Stimulated activated CD4-positive, alpha-beta T cell treated with anti-CD3 and anti-CD28 coated beads, Interleukin-2, amount 100 ng/mL, for 24 hours (primary cell): ENCODE measurements around the gene SFI1.

Experiments
- DNase-seq, 2 donors: peaks; one replicate each; pipeline ENCODE4 v3.0.0-alpha.2; 2020

The SFI1 gene

DNA sequence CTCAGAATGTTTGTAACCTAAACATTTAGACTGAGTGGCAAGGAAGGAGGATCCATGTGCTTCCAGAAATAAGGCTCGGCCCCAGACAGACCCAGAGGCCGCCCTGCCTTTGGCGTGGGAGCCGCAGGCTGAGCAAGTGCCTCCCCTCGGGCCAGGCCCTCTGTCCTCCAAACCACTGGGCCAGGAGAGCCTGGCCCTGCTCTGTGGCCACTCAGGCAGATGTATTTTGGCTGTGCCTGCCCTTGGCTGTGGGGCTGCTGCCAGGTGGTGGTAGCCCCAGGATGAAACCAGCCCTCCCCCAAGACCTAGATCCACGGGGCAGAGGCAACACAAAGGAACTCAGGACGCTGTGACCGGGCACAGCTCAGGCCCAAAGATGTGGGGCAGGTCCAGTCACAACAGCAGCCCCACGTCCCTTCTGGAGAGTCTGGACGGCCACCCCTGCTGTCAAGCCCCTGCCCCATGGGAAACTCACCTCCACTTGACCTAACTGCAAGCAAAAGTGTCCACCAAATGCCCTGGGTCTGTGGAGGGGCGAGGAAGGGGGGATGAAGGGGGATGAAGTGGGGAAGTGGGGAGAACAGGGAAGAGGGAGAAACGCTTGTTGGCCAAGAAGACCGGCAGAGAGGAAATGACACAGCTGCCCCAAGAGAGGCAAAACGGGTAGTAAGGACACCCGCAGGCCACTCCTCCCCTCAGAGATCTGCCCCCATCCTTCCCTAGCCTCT lies 141.7 kb downstream of the SFI1 start:
- DNase-seq = peak in 1 of 2 donors; percentile 15

DNA sequence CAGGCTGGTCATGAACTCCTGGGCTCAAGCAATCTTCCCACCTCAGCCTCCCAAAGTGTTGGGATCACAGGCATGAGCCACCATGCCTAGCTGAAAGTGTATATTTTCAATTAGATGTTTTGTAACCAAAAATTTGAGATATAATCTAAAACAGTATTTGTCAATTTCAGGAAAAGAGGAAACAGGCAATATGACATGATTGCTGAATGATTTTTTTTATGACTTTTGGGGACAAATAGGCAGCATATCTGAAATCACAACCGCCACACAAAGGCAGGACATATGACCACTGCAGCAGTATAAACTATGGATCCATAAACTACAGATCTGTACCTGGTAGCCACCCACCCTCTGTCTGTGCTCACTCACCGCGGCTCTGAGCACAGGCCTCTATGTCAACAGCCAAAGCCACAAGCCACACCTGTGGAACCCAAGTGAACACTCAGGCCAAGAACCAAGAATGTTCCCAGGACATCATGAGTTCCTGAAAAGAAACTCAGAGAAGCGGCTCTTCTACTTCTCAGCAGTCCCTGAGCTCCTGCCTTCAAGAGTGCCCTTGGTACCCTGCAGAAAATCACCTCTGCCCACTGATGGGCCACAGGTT lies 143.2 kb downstream of the SFI1 start:
- no peak for DNase-seq

- peak; percentile 34 to 62 for DNase-seq
Measured at GRCh38 chr22:31646186-31647019, 150.1 kb downstream of the SFI1 start.

DNA sequence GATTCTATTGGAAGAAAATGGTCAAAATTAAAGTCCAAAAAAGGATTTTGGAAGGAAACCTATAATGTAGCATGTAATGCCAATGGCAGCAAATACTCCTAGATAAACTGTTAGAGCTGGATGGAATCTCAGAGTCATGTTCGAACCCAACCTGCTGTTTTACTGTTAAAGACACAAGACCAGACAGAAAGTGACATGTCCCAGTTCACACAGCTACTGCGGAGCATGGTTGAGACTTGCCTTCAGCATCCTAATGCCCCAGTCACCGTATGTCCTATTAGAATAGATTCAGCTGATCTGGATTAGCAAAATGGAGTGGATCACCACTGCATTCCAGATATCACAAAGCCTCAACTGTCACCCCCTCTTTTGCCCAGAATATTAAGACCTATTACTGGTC lies 150.7 kb downstream of the SFI1 start:
- no peak for DNase-seq

DNA sequence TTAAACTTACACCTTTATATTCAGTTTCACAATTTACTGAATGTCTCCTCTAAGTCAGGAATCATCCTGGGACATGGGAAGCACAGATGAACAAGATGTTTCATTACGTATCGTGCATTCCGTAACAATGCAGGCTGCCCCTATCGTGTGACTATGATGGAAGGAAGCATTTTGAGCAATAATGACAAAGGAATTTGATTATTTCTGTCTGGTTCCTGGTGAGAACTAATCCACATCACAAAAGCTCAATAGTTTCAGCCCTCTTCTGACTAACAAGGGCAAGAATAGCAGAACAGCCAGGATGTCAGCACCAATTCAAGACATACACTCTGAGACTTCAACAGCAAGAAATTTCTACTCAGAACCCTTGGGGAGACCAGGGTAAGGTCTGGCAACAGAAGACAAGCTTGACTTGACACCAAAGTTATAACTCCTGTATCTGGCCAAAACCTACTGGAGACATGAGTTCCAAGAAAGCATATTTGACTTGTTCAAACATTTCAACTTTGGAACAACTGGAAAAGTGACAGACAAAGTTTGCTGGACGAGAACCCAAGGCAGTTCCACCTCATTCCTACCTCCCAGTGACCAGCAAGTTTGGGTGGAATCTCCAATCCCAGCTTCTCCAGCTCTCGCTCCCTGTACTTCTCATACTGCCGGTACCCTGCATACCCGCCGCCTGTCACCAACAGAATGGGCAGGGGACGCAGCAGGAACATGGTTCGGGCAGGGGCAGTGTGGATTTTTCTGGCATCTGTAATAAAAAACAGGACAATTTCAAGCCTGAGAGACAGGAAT lies 151.4 kb downstream of the SFI1 start:
- no peak for DNase-seq

- DNase-seq = no peak
Measured at GRCh38 chr22:31650391-31650790, 154.1 kb downstream of the SFI1 start.

DNA sequence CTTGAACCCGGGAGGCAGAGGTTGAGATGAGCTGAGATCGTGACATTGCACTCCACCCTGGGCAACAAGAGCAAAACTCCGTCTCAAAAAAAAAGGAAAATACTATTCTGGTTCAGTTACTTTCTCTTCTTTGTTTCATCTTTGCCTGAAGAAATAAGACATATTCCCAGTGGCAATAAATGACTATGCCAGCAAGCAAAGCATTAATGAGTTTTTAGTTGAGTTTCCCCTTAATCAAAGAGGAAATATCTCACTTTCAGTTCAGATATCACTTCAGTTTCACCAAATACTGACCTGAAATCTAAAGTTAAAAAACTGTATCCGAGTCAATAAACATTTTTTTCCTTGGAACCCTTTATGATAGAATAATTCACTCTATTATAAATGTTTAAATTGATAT lies 155.3 kb downstream of the SFI1 start:
- DNase-seq = no peak

DNA sequence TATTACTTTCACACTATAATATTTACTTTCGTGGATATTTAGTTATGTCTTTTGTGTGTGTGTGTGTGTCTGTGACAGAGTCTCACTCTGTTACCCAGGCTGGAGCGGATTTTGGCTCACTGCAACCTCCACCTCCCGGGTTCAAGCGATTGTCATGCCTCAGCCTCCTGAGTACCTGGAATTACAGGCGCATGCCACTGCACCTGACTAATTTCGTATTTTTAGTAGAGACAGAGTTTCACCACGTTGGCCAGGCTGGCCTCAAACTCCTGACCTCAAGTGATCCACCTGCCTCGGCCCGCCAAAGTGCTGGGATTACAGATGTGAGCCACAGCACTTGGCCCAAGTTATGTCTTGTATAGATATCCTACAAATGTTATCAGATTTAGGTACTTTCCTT lies 155.8 kb downstream of the SFI1 start:
- no peak for DNase-seq

- no peak for DNase-seq
Measured at GRCh38 chr22:31652911-31653684, 156.8 kb downstream of the SFI1 start.

DNA sequence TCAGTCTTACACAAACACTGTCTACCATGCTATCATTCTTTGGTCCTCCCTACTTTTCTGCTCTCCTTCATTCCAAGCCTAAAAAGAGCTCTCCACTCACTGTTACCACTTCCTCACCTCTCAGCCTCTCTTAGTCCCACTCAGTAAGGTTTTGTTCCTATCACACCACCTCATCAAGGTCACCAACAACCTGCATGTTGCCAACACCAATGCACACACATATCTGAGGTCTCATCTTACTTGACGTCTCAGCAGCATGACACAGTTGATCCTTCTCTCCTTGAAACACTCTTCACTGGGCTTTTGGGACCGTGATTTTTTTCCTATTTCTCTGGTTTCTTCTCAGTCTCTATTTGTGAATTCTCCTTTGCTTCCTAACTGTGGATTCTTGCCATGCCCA lies 157.6 kb downstream of the SFI1 start:
- no peak for DNase-seq

- no peak for DNase-seq
Measured at GRCh38 chr22:31654408-31654807, 158.1 kb downstream of the SFI1 start.

- DNase-seq = no peak
Measured at GRCh38 chr22:31659246-31659645, 162.9 kb downstream of the SFI1 start.

GRCh38 chr22:31660860-31661341 lies 164.6 kb downstream of the SFI1 start:
- DNase-seq = peak; percentile 58 to 66

GRCh38 chr22:31661851-31662667 lies 165.7 kb downstream of the SFI1 start, which contains the start of gene PISD:
Gene PISD, minus strand, starts transcription at chr22:31662215. Its CDS starts 7 bp downstream, at chr22:31662208.
- DNase-seq = peak; percentile 96 to 97

- no peak for DNase-seq
Measured at GRCh38 chr22:31662668-31663037, 166.3 kb downstream of the SFI1 start.
